Measurements from ENCODE around the gene ADSS1.

Gene ADSS1

DNA sequence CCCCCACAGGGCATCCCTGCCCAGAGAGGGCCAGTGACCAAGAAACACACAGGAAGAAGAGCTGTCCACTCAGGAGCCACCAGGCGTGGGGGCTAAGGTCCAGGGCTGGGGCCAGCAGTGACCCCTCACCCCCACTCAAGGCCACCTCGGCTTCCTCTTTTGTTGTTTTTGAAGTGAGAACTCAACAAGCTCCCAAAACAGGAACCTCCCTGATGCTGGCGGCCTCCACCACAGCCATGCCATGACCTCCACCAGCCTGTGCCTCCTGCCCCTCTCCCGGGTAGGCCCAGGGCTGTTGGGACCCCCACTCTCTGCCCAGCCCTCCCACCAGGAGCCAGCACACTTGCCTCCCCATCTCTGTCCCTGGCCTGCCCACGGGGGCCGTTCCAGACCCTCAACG, 63.7 kb downstream of the ADSS1 start:
- TF ChIP-seq EZH2phosphoT487 (IDR thresholded peaks at IDR 0.05; ENCODE audit: borderline replicate concordance, low read length): no peak
- TF ChIP-seq CTCF (IDR thresholded peaks at IDR 0.05; ENCODE audit: low read depth, low read length, poor library complexity, severe bottlenecking): no peak
- Histone ChIP-seq H3K36me3 (ENCODE audit: control insufficient read depth, low read length) (peaks cover 41% of the 10 kb centered on the region), H3K27me3 (ENCODE audit: control insufficient read depth, low read length) (no peaks in the 10 kb centered on the region), H3K9me3 (ENCODE audit: control insufficient read depth, insufficient read depth, low read length) (no peaks in the 10 kb centered on the region), H3F3A (ENCODE audit: control insufficient read depth, insufficient read depth) (no peaks in the 10 kb centered on the region), H3K27ac (ENCODE audit: low read depth, low read length) (no peak overlapping the region), H3K4me2 (ENCODE audit: low read length) (no peak overlapping the region), H3K9me2 (replicated peaks; ENCODE audit: control insufficient read depth, low read length) (no peaks in the 10 kb centered on the region), H4K20me1 (ENCODE audit: control insufficient read depth, insufficient read depth, low read depth, low read length) (no peaks in the 10 kb centered on the region), H3K79me2 (ENCODE audit: control insufficient read depth, low read length) (peaks cover 46% of the 10 kb centered on the region), H3K4me3 (ENCODE audit: low read length) (no peak overlapping the region), H3K4me1 (ENCODE audit: control insufficient read depth, low read length) (no peaks in the 10 kb centered on the region)

GRCh38 chr14:104788161-104788818, 64.3 kb downstream of the ADSS1 start:
- Histone ChIP-seq H3K4me3 (ENCODE audit: low read length) (no peak overlapping the region), H3K27me3 (ENCODE audit: control insufficient read depth, low read length) (no peaks in the 10 kb centered on the region), H3K79me2 (ENCODE audit: control insufficient read depth, low read length) (peaks cover 52% of the 10 kb centered on the region), H3K4me1 (ENCODE audit: control insufficient read depth, low read length) (no peaks in the 10 kb centered on the region), H3F3A (ENCODE audit: control insufficient read depth, insufficient read depth) (no peaks in the 10 kb centered on the region), H3K4me2 (ENCODE audit: low read length) (no peak overlapping the region), H3K36me3 (ENCODE audit: control insufficient read depth, low read length) (peaks cover 41% of the 10 kb centered on the region), H3K9me3 (ENCODE audit: control insufficient read depth, insufficient read depth, low read length) (no peaks in the 10 kb centered on the region), H3K9me2 (replicated peaks; ENCODE audit: control insufficient read depth, low read length) (no peaks in the 10 kb centered on the region), H3K27ac (ENCODE audit: low read depth, low read length) (no peak overlapping the region), H4K20me1 (ENCODE audit: control insufficient read depth, insufficient read depth, low read depth, low read length) (no peaks in the 10 kb centered on the region)
- no peak for TF ChIP-seq EZH2phosphoT487 (IDR thresholded peaks at IDR 0.05; ENCODE audit: borderline replicate concordance, low read length)
- TF ChIP-seq CTCF (IDR thresholded peaks at IDR 0.05; ENCODE audit: low read depth, low read length, poor library complexity, severe bottlenecking): no peak

DNA sequence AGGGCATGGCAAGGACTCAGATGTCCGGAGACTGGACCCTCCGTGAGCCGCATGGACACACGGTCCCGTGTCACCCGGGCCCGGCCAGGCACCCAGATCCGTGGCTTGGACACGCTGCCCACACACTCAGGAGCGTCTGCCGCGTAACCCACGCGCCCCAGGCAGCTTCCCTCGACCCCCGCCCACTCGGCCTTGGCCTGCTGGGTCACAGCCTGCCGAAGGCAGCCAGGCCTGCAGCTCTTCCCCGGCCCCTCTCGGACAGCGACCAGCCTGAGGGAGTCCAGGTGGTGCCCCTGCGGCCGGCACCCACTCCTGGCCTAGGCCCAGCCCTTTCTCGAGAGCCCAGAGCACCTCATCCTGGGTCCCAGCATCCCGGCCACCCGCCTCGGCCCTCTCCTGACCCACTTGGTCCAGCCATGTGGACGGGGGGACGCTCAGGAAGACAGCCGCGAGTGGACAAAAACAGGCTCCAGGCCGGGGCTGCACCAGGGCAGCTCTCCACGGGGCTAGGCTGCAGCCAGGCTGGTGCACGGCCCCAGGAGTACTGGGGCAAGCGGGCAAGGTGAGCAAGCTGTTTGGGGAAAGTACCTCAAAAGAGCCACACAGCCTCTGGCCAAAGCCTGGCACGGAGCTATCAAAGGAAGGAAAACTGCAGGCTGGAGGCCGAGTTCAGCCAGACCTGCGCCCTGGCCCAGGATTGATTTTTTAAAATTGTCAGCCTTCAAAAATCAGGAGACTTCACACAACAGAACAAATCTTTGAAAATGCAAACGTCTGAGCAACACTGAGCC, 65.0 kb downstream of the ADSS1 start:
- H3K79me2 ChIP-seq (ENCODE audit: control insufficient read depth, low read length): peaks cover 59% of the 10 kb centered on the region
- H3K4me3 ChIP-seq (ENCODE audit: low read length): no peak overlapping the region
- no peak overlapping the region for H3K27ac ChIP-seq (ENCODE audit: low read depth, low read length)
- no peaks in the 10 kb centered on the region for H3K9me2 ChIP-seq (replicated peaks; ENCODE audit: control insufficient read depth, low read length)
- H3K27me3 ChIP-seq (ENCODE audit: control insufficient read depth, low read length): no peaks in the 10 kb centered on the region
- no peak overlapping the region for H3K4me2 ChIP-seq (ENCODE audit: low read length)
- H4K20me1 ChIP-seq (ENCODE audit: control insufficient read depth, insufficient read depth, low read depth, low read length): peaks cover 7% of the 10 kb centered on the region
- H3K36me3 ChIP-seq (ENCODE audit: control insufficient read depth, low read length): peaks cover 45% of the 10 kb centered on the region
- no peaks in the 10 kb centered on the region for H3F3A ChIP-seq (ENCODE audit: control insufficient read depth, insufficient read depth)
- TF ChIP-seq EZH2phosphoT487 (IDR thresholded peaks at IDR 0.05; ENCODE audit: borderline replicate concordance, low read length): no peak
- TF ChIP-seq CTCF (IDR thresholded peaks at IDR 0.05; ENCODE audit: low read depth, low read length, poor library complexity, severe bottlenecking): no peak
- H3K9me3 ChIP-seq (ENCODE audit: control insufficient read depth, insufficient read depth, low read length): no peaks in the 10 kb centered on the region
- H3K4me1 ChIP-seq (ENCODE audit: control insufficient read depth, low read length): peaks cover 7% of the 10 kb centered on the region
